22Rv1 (cell line): ENCODE measurements around the gene ZC3H12C.

Experiments
- ZFX ChIP-seq: fragments of 450-650 bp; IDR thresholded peaks from 2 replicates; pipeline ENCODE4 v1.6.1; 2017; ENCODE audit warnings: antibody characterized with exemption, borderline replicate concordance
- TF ChIP-seq, protein P1 (sequence below): fragments of 450-650 bp; IDR thresholded peaks from 2 replicates; pipeline ENCODE4 v1.5.1; 2017; ENCODE audit warnings: mild to moderate bottlenecking

DNA sequence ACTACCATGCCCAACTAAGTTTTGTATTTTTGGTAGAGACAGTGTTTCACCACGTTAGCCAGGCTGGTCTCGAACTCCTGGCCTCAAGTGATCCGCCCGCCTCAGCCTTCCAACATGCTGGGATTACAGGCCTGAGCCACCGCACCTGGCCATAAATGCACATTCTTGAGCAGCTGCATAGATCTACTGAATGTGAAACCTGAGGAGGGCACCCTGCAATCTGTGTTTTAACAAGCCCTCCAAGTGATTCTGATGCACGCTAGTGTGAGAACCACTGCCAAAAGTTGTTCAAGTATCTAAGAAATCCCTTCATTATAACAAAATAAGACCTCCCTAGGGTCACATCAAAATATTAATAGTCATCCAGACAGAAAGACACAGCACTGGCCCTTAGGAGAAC is 113.9 kb downstream of the ZC3H12C start:
- TF ChIP-seq, protein P1, sequence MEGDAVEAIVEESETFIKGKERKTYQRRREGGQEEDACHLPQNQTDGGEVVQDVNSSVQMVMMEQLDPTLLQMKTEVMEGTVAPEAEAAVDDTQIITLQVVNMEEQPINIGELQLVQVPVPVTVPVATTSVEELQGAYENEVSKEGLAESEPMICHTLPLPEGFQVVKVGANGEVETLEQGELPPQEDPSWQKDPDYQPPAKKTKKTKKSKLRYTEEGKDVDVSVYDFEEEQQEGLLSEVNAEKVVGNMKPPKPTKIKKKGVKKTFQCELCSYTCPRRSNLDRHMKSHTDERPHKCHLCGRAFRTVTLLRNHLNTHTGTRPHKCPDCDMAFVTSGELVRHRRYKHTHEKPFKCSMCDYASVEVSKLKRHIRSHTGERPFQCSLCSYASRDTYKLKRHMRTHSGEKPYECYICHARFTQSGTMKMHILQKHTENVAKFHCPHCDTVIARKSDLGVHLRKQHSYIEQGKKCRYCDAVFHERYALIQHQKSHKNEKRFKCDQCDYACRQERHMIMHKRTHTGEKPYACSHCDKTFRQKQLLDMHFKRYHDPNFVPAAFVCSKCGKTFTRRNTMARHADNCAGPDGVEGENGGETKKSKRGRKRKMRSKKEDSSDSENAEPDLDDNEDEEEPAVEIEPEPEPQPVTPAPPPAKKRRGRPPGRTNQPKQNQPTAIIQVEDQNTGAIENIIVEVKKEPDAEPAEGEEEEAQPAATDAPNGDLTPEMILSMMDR = no peak
- TF ChIP-seq ZFX = no peak
